GM18873 (cell line): ENCODE measurements around the gene MICAL3.

Experiments
- ATAC-seq: cut with Tn5 transposase; IDR thresholded peaks from one replicate; pipeline ENCODE4 v1.9.1; 2021; ENCODE audit warnings: mild to moderate bottlenecking, moderate library complexity, moderate number of reproducible peaks; ENCODE audit not compliant: unreplicated experiment, low FRiP score

MICAL3 gene

DNA sequence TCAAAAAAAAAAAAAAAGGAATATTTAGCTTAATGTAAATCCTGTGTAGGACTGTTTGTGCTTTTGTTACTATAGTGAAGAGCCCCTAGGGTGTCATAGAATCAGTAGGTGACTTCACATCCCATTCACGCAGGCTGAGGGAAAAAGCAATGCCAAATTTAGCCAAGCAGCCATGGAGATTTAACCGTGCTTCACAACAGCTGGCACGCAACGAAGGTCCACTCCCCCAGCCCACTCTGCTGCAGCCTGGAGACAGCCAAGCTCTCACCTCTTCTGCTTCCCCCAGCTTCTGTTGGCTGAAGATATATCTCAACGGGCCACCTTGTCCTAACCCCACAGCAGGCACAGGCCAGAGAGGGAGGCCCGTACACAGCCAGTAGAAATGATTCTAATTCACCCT lies 171.3 kb downstream of the MICAL3 start:
- ATAC-seq: no peak

- ATAC-seq: no peak
Measured at GRCh38 chr22:17851759-17852158, 172.6 kb downstream of the MICAL3 start.

GRCh38 chr22:17847360-17848078 lies 176.8 kb downstream of the MICAL3 start:
- no peak for ATAC-seq

DNA sequence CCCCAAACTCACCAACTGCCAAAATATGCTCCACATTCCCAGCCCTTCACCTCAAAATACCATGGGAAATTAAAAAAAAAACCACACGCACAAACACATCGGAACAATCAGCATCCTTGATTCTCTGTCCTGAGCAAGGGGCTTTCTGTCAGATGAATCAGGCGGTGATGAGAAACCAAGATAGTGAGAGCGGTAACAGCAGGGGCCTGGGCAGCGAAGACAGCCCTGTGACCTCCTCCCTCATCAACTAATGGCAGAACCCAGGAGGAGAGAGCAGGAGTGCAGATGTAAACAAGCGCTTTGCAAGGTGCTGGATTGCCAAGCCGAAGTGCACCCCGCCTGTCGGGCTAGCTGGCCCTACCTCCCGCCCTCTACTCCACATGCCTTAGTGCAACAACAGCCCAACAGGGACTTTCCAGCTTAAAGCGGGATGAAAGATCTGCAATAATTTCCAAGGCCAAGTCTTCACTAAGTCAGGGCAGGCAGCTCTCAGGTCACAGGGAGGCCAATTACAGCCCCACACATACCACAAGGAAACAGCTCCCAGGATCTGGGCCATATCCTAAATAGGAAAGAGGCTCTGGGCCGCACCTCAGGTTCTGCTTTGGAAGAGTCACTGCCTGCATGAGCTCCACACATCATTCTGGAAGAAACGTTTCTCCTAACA lies 177.9 kb downstream of the MICAL3 start:
- no peak for ATAC-seq

DNA sequence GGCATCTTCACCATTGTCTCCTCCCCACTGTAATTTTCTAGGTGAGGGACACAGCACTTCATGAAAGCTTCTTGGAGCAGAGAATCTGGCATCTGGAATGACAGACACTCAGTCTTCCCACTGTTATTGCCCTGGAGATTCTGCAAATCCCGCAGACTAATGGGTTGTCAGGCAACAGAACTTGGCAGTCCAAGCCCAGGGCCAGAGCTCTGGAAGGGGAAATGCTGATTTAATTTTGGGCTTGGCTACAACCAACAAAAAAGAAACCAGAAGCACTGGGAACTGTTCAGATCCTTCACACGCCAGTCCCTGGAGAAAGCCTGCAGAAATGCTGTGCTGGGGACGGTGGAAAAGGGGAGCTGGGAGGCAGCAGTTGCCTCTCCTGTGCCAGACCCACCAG lies 178.6 kb downstream of the MICAL3 start:
- ATAC-seq: no peak

DNA sequence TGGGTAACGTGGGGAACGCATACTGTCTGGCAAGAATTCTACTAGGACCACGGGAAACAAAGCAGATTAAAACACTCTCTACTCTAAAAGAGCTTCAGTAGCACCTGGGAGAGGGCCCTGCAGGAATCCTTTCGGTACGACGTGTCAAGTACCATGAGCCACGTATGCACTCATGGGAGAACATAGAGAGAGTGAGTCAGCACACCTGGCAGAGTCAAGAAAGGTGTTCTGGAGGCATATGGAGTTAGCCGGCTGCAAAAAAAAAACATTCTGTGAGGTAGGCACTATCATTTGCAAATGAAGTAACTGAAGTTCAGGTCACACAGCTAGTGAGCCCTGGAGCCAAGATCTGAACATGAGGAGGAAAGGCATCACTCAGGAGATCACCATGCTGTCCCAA lies 179.0 kb downstream of the MICAL3 start:
- no peak for ATAC-seq

DNA sequence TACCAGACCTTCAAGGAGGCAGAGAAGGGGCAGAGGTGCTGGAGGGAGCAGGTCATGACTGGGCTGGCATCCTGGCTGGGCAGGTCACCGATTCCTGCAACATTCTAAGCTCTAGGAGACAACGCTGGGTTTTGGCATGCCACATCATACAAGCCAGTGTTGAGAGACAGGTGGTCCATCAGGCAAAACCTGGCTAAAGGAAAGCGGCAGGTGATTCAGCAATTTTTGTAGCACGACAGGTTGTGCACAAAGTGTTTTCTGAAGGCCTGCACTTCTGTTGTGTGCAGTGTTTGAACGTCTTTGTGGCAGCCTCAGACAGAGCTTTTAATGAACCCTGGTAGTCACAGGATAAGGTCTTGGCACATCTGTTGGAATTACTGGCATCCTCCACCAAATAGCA lies 180.2 kb downstream of the MICAL3 start:
- ATAC-seq: no peak

DNA sequence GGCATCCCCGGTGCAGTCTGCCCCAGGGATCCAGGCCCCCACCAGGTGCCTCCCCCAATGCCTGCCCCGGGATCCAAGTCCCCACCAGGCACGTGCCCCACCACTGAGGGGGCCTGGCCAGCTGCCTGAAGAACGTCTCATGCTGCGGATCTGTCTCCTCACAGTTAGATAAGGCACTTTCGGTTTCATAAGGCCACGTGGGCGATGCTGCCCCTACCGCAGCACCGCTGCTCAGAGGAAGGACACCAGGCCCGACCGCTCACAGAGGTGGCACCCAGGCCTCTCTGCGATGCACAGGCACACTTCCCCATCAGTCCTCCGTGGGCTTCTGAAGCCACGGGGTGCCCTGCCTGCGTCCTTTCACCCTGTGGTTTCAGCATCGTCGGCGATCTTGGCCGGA lies 182.0 kb downstream of the MICAL3 start:
- ATAC-seq: no peak

DNA sequence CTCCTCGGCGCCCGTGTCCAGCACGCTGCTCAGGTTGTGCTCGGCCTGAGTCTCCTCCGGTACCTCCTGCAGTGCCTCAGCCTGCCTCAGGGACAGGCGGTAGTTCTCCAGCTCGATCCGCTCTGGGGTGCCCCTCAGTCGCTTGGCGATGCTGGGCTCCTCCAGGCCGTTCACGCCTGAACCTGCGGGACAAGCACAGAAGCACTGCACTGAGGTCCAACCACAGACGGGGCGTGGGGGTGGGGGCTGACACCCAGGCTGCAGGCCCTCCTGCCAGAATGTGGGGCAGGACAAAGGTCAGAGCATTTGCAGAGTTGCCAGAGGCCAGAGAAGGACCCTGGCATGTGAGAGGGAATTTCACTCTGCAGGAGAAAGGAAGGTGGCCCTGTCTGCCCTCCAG lies 182.5 kb downstream of the MICAL3 start:
- no peak for ATAC-seq

GRCh38 chr22:17838180-17838865 lies 186.0 kb downstream of the MICAL3 start:
- ATAC-seq: no peak

- no peak for ATAC-seq
Measured at GRCh38 chr22:17836992-17837742, 187.2 kb downstream of the MICAL3 start.

DNA sequence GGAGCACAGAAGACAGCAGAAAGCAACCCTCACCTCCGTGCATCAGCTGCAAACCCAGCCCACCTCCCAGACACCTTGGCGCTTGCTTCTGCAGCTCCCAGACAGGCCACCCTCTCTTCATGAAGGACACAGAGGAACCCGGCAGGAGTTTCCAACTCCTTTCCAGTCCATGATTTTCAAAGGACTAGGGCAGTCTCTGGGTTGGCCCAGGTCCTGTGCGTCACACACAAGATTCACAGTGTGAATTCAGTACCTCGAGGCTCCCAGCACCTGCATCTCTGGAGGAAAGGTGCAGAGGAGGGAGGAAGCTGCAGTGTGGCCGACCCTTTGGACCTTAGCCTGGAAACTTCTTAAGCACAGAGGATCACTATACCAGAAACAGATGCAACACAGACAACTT lies 189.1 kb downstream of the MICAL3 start:
- no peak for ATAC-seq

GRCh38 chr22:17833489-17833888 lies 190.9 kb downstream of the MICAL3 start:
- ATAC-seq: no peak

DNA sequence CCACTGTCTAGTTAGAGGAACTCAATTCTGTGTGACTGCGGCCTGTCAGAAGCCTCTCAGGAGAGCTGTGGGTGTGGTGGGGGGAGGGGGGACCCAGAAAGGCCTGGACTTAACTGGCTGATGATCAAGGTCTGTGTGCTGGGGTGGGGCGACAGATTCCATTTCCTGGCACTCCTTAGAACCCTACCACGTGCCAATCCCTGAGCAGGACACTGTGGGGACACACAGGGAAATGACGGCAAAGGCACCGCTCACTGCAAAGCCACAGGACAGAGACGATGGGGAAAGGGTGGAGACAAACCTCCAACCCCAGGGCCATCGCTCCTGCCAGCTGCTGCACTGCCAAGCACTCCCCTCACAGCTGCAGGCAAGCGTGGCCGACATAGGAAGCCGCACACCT lies 191.7 kb downstream of the MICAL3 start:
- ATAC-seq: no peak

GRCh38 chr22:17831501-17832251 lies 192.7 kb downstream of the MICAL3 start:
- no peak for ATAC-seq

DNA sequence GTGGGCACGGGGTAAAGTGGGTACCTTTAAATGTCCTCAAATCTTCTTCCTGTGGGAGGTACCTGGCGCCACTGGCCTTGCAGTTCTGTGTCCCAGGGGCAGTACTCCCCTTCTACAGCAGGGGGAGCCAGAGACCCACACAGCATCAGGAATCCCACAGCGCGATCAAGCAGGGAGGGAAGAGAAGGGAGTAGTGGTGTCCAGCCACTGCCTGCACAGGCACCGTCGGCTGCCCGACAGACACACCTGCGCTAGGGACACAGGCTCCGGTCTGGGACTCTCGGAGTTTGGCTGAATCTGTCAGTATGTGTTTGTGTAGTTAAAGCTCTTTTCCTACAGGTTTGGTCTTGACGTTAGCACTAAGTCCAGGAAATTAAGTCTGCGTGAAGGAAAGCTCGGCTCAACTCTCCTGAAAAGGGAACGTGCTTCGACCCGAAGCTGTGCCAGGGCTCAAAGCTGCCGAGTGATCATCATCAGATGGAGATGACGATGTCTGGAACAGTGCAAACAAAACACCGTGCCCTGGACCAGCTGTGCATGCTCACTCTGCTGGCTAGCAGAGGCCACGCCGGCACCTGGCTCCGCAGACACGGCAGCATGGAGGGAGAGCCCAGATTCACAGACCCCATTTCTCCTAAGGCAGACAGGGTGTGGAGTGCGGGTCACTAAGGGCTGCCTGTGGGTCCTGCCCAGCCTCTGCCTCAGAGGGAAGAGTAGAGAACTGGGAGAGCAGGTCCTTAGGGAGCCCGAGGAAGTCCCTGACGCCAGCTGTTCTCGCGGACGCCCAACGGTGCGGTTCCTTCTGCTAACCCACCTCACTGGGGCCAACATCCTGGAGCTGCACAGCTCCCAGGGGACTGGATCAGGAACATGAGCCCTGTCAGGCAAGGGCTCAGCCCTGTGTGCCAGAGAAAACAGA lies 194.1 kb downstream of the MICAL3 start:
- peak; percentile 53 for ATAC-seq

- no peak for ATAC-seq
Measured at GRCh38 chr22:17829695-17830042, 194.7 kb downstream of the MICAL3 start.

DNA sequence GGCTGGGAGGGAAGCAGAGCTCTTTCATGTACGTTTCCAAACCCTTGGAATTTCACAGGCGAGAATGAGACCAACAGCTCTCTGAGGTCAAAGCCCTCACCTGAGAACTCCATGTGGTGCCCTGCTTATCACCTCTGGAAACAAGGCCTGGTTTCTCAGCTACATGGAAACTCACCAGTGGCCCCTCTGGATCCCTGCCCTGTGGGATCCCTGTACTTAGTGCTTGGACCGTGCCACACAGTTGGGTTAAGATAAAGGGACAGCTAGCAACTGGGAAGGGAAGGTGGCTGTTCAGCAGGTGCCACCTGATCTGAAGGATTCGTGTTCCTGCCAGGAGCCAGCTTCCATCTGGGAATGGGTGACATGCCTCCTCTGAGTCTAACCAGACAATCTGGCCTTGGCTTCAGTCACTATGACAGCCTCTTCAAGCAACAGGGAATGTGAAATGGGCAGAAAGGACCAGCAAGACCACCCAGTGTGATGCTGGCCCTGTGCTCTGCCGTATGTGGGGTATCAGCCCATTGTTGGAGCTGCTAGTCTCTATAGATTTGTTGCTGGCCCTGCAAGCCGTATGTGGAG lies 195.8 kb downstream of the MICAL3 start:
- ATAC-seq: no peak

GRCh38 chr22:17827466-17827865 lies 196.9 kb downstream of the MICAL3 start:
- ATAC-seq: no peak
